ENCODE data around the gene STON1. TPM values are rescaled to one million over a fixed set of nuclear protein-coding genes. Genes with fewer than 3 reads are reported as not detected.

The STON1 gene
- total and polyA plus RNA-seq, 2 of the 4 experiments (the other 2 are of a cell fraction): 4.0 to 5.7 TPM

DNA sequence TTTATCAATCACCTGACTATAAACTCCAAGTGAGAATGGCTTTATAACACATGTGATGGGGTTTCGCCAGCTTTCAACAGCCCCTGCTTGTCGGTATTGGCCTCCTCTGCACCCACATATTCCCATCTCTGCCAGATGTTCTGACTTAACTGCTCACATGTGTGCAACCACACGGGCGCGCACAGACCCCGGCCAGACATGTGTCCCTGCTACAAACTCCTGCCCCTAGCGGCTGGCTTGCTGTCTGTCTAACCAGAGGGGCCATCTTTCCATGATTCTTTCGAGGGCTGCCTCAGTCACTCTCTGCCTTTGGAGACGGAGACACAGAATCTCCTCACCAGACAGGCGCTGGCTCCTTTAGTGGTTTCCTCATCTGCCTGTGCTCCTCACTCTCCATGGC is 15.3 kb downstream of the STON1 start:
- H2BK120ac ChIP-seq (ENCODE audit: low read depth, low read length): no peak overlapping the region
- H3K4me2 ChIP-seq (ENCODE audit: low read depth, low read length): no peak overlapping the region
- H3K27me3 ChIP-seq (ENCODE audit: control insufficient read depth, insufficient read depth, low read length): no peaks in the 10 kb centered on the region
- H3K9ac ChIP-seq (ENCODE audit: low read depth, low read length): no peak overlapping the region
- dilution Hi-C loops (cut with HindIII; ENCODE audit: low sequenced_read_pairs, unreplicated experiment) (no loop called here), intact Hi-C loops (cut with micrococcal nuclease) (no loop called here), in situ Hi-C loops (cut with MboI; ENCODE audit: low sequenced_read_pairs) (no loop called here)
- H3K27ac ChIP-seq (ENCODE audit: insufficient read depth, low read length): no peak overlapping the region
- no peak overlapping the region for H2BK5ac ChIP-seq (ENCODE audit: low read depth, low read length, poor library complexity, severe bottlenecking)
- CTCF ChIA-PET: no interaction called here
- DNase-seq (no peak), ATAC-seq (ENCODE audit: low read depth) (no peak)
- H4K91ac ChIP-seq (ENCODE audit: insufficient read depth, low read depth, low read length): no peak overlapping the region
- no peak overlapping the region for H3K18ac ChIP-seq (ENCODE audit: low read depth, low read length)
- H2BK15ac ChIP-seq (ENCODE audit: low read depth, low read length): no peak overlapping the region
- H3K36me3 ChIP-seq (ENCODE audit: control insufficient read depth, insufficient read depth, low read length): no peaks in the 10 kb centered on the region
- H3K4me1 ChIP-seq (ENCODE audit: control insufficient read depth, insufficient read depth, low read length): peaks cover 3% of the 10 kb centered on the region
- H2BK20ac ChIP-seq (ENCODE audit: low read depth, low read length): no peak overlapping the region
- no peak overlapping the region for H3K56ac ChIP-seq (ENCODE audit: extremely low read depth, insufficient read depth, low read length)
- peaks cover 7 to 17% of the 10 kb centered on the region in 2 experiments; a peak in 3 of 4 replicates for H3K79me1 ChIP-seq (ENCODE audit: low read depth in 1 of 2, low read length in 2 of 2)
- no peak overlapping the region for H2AK5ac ChIP-seq (ENCODE audit: low read depth, low read length)
- H2AK9ac ChIP-seq (replicated peaks; ENCODE audit: low read depth, low read length, poor library complexity): no peak overlapping the region
- no peak for TF ChIP-seq RFX5 (IDR thresholded peaks at IDR 0.05; ENCODE audit: low read depth, low read length)
- TF ChIP-seq MXI1 (IDR thresholded peaks at IDR 0.05; ENCODE audit: borderline replicate concordance, low read depth, low read length): no peak
- TF ChIP-seq FOS (IDR thresholded peaks at IDR 0.05; ENCODE audit: low read depth, low read length): no peak
- TF ChIP-seq POLR2A (IDR thresholded peaks at IDR 0.05; ENCODE audit: low read depth, low read length): no peak
- no peak for TF ChIP-seq BHLHE40 (IDR thresholded peaks at IDR 0.05; ENCODE audit: low read depth, low read length)
- peaks cover 6% of the 10 kb centered on the region for H3K9me1 ChIP-seq (ENCODE audit: insufficient read depth, low read length)
- H3K4me3 ChIP-seq (ENCODE audit: insufficient read depth, low read depth, low read length): no peak overlapping the region
- no peak overlapping the region for H4K8ac ChIP-seq (ENCODE audit: low read depth in 2 of 2, low read length in 2 of 2)
- no peaks in the 10 kb centered on the region for H4K20me1 ChIP-seq (ENCODE audit: insufficient read depth, low read length)
- WGBS, 2 experiments (ENCODE audit: extremely low coverage in 2 of 2, insufficient read length in 1 of 2): 80% methylated on average over 5 of the region's 10 CpGs; no CpG with 5 or more reads in 1 of the 2 experiments
- no peaks in the 10 kb centered on the region for H3K9me3 ChIP-seq (ENCODE audit: control insufficient read depth, insufficient read depth, low read length)
- POLR2A ChIA-PET (ENCODE audit: unreplicated experiment): no interaction called here
- no peak overlapping the region; the same call in 1 of the 2 replicates for H3K23ac ChIP-seq (ENCODE audit: low read depth, low read length)
- H2AFZ ChIP-seq (replicated peaks; ENCODE audit: low read length, poor library complexity): no peak overlapping the region
- no peak overlapping the region for H4K5ac ChIP-seq (ENCODE audit: low read depth, low read length)
- no peak overlapping the region for H3K4ac ChIP-seq (ENCODE audit: low read depth, low read length)
- no TSS peak for BruUV-seq (replicated peaks)
- no peak overlapping the region for H3K14ac ChIP-seq (replicated peaks; ENCODE audit: low read depth, low read length)
